CD4-positive, alpha-beta memory T cell (primary cell): ENCODE measurements around the gene CD37. TPM values are rescaled to one million over a fixed set of nuclear protein-coding genes. Genes with fewer than 3 reads are reported as not detected.

Experiments used
- microRNA-seq: library from miRNA; unstranded; fragments of <30 nt; microRNA quantifications from one replicate; pipeline ENCODE4 v1.2.0, GENCODE V29; 2021; ENCODE audit warnings: borderline replicate concordance, borderline number of aligned reads, borderline microRNAs expressed, mixed read lengths
- polyA plus RNA-seq, 2 donors: library from polyadenylated mRNA; unstranded; fragments of 300-500 nt; fragmentation: Illumina TruSeq; gene quantifications; one replicate each; pipeline ENCODE4 v1.2.3, GENCODE V29; 2021
- total RNA-seq, 2 experiments: library from RNA; stranded (reverse); gene quantifications; one replicate each; pipeline ENCODE4 v1.2.3, GENCODE V29; 2021

The CD37 gene
- total and polyA plus RNA-seq, 4 experiments from 2014 or later, result 109 to 347 (median 261) TPM

Small RNA genes lying within 50 kb of the gene (microRNA-seq; reads per million reads assigned to microRNA genes)
- not detected for gene MIR4324

Other genes starting within 250 kb of the CD37 start
- gene SNRNP70, start 250.0 kb upstream of the CD37 start, total RNA-seq, result 100 to 1,000 TPM; 675 to 689 TPM
- 10 to 100 TPM; 31.5 to 55.2 TPM for gene SNRNP70, start 250.0 kb upstream of the CD37 start, polyA plus RNA-seq
- gene LIN7B, start 221.0 kb upstream of the CD37 start, total RNA-seq, result 10 to 100 TPM; 17.7 to 18.6 TPM
- 1 to 10 TPM; 4.4 to 5.3 TPM for gene LIN7B, start 221.0 kb upstream of the CD37 start, polyA plus RNA-seq
- 1 to 10 TPM; 1.7 to 1.9 TPM for gene C19orf73, start 216.3 kb upstream of the CD37 start, total RNA-seq
- 1 to 10 TPM; 1.9 to 3.7 TPM for gene C19orf73, start 216.3 kb upstream of the CD37 start, polyA plus RNA-seq
- gene PPFIA3, start 215.9 kb upstream of the CD37 start, total RNA-seq, result 1 to 10 TPM; 4.0 to 4.5 TPM
- gene PPFIA3, start 215.9 kb upstream of the CD37 start, polyA plus RNA-seq, result under 1 TPM; 0.27 to 0.68 TPM
- not detected for gene HRC, start 180.0 kb upstream of the CD37 start, total RNA-seq
- gene HRC, start 180.0 kb upstream of the CD37 start, polyA plus RNA-seq, result not detected
- gene TRPM4, start 177.6 kb upstream of the CD37 start, total RNA-seq, result under 1 TPM in 1 of 2 experiments, not detected in 1; 0.41 TPM
- not detected for gene TRPM4, start 177.6 kb upstream of the CD37 start, polyA plus RNA-seq
- gene SLC6A16, start 10.2 kb upstream of the CD37 start, total RNA-seq, result 1 to 10 TPM; 4.3 to 5.1 TPM
- 1 to 10 TPM; 1.1 to 1.8 TPM for gene SLC6A16, start 10.2 kb upstream of the CD37 start, polyA plus RNA-seq
- not detected for gene TEAD2, start 27.0 kb downstream of the CD37 start, total RNA-seq
- not detected for gene TEAD2, start 27.0 kb downstream of the CD37 start, polyA plus RNA-seq
- gene DKKL1, start 28.5 kb downstream of the CD37 start, total RNA-seq, result not detected
- not detected for gene DKKL1, start 28.5 kb downstream of the CD37 start, polyA plus RNA-seq
- under 1 TPM; 0.23 to 0.69 TPM for gene KASH5, start 52.8 kb downstream of the CD37 start, total RNA-seq
- not detected for gene KASH5, start 52.8 kb downstream of the CD37 start, polyA plus RNA-seq
- not detected for gene PTH2, start 88.0 kb downstream of the CD37 start, total RNA-seq
- gene PTH2, start 88.0 kb downstream of the CD37 start, polyA plus RNA-seq, result not detected
- gene GFY, start 90.0 kb downstream of the CD37 start, total RNA-seq, result not detected
- gene GFY, start 90.0 kb downstream of the CD37 start, polyA plus RNA-seq, result not detected
- gene SLC17A7, start 106.1 kb downstream of the CD37 start, total RNA-seq, result under 1 TPM; 0.15 to 0.25 TPM
- gene SLC17A7, start 106.1 kb downstream of the CD37 start, polyA plus RNA-seq, result not detected
- 100 to 1,000 TPM; 178 to 186 TPM for gene PIH1D1, start 116.4 kb downstream of the CD37 start, total RNA-seq
- 100 to 1,000 TPM in 1 of 2 donors, 10 to 100 TPM in 1; 87.2 to 124 TPM for gene PIH1D1, start 116.4 kb downstream of the CD37 start, polyA plus RNA-seq
- gene ALDH16A1, start 117.8 kb downstream of the CD37 start, total RNA-seq, result 10 to 100 TPM; 31.6 to 32.6 TPM
- gene ALDH16A1, start 117.8 kb downstream of the CD37 start, polyA plus RNA-seq, result 10 to 100 TPM; 28.4 to 40.1 TPM
- 100 to 1,000 TPM; 114 to 115 TPM for gene FLT3LG, start 138.8 kb downstream of the CD37 start, total RNA-seq
- 100 to 1,000 TPM; 145 to 252 TPM for gene FLT3LG, start 138.8 kb downstream of the CD37 start, polyA plus RNA-seq
- 1,000 to 10,000 TPM; 5,517 to 5,661 TPM for gene RPL13A, start 152.2 kb downstream of the CD37 start, total RNA-seq
- gene RPL13A, start 152.2 kb downstream of the CD37 start, polyA plus RNA-seq, result 1,000 to 10,000 TPM; 1,827 to 3,046 TPM
- gene RPS11, start 161.0 kb downstream of the CD37 start, total RNA-seq, result 1,000 to 10,000 TPM; 3,135 to 3,272 TPM
- gene RPS11, start 161.0 kb downstream of the CD37 start, polyA plus RNA-seq, result 1,000 to 10,000 TPM; 1,691 to 2,012 TPM
- gene FCGRT, start 177.3 kb downstream of the CD37 start, total RNA-seq, result 10 to 100 TPM; 21.9 to 25.8 TPM
- gene FCGRT, start 177.3 kb downstream of the CD37 start, polyA plus RNA-seq, result 10 to 100 TPM; 40.2 to 42.5 TPM
- gene RCN3, start 192.6 kb downstream of the CD37 start, total RNA-seq, result 1 to 10 TPM; 2.4 to 2.5 TPM
- 1 to 10 TPM; 1.2 to 1.5 TPM for gene RCN3, start 192.6 kb downstream of the CD37 start, polyA plus RNA-seq
- 100 to 1,000 TPM; 177 to 191 TPM for gene NOSIP, start 245.2 kb downstream of the CD37 start, total RNA-seq
- gene NOSIP, start 245.2 kb downstream of the CD37 start, polyA plus RNA-seq, result 100 to 1,000 TPM; 650 to 674 TPM
- 1 to 10 TPM; 1.0 to 1.7 TPM for gene PRRG2, start 245.9 kb downstream of the CD37 start, total RNA-seq
- under 1 TPM in 1 of 2 donors, not detected in 1; 0.34 TPM for gene PRRG2, start 245.9 kb downstream of the CD37 start, polyA plus RNA-seq